GM19238 (cell line): ENCODE measurements around the gene TNFRSF1B.
A peak's percentile ranks its signal among the peaks of the same experiment; 100 is the strongest.

Experiments
- DNase-seq: peaks from one replicate; pipeline ENCODE4 v3.0.0; 2011; ENCODE audit warnings: low spot score; ENCODE audit not compliant: insufficient read length

The TNFRSF1B gene

DNA sequence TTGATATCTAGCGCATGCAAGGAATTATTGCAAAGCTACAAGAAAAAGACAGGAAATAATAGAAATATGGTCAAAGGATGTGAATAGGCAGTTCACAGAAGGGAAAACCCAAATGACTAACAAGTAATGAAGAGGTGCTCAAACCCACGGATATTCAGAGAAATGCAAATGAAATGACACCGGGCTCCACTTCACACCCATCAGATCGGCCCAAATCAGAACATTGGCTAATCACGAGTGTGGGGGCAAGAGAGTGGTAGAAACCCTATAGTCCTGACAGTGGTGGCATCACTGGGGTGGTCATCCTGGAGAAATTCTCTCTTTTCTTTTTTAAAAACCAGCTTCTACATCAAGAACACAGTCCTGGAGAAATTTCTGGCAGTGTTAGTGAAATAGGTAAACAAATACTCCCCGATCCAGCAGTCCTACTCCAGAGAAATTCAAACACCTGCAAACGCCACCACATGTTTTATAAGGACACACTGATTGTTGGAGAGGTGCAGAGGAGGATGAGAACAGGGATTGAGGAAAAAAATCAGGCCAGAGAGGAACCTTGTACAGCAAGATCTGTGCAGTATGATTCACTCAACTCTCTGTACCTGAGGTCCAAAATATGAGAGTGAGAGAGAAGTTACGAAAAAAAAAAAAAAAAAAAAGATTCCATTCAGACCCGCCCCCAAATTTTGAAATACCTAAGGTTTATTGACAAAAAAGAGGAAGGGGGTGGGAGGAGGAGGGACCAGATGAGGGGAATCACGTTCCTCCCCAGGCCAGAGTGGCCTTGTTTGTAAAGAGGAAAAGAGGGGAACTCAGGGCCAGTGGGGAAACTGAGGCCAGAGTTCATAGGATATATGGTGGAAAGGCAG, 9.2 kb upstream of the TNFRSF1B start:
- DNase-seq = no peak

DNA sequence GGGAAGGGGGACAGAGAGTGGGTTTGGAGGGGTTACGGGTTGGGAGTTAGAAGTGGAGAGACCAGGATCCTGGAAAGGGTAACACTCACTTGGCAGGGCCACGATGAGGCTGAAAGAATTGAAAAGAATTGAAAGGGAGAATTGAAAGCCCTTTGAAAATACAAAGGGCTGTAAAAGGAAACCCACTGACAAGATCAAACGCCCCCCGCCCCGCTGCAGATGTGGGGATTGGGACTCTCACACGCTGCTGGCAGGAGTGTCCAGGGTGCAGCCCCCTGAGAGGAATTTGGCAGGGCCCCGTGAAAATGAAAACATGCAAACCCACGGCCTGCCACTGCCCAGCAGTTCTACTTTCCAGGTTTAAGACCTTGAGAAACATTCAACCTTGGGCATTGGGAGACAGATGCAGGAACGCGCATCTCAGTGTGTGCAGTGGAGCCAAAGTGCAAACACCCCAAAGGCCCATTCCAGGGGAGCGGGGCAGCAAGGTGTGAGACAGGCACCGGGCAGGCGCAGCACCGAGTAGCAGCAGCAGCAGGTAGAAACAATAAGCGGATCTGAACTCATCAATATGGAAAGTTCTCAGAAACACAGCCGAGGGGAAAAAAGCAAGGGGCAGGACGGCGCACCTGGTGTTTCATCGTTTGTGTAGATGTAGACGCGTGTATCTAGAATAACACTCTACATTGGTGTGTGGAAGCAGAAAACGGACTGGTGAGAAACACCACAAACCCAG, 8.3 kb upstream of the TNFRSF1B start:
- no peak for DNase-seq

DNA sequence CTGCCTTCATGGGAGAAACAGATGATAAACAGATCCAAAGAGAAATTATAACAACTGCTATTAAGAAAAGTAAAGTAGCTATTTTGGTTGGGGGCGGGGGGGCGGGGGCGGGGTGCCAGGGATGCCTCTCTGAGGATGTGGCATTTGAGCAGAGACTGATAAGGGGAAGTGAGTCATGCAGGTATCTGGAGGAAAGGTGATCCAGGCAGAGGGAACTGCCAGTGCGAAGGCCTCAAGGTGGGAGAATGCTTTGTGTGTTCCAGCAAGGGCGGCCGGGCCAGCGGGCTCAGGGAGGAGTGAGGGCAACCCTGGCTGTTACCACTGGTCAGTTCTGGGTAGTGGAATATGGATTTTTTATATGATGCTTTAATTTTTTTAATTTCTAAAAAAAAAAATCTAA, 7.0 kb upstream of the TNFRSF1B start:
- DNase-seq = no peak

DNA sequence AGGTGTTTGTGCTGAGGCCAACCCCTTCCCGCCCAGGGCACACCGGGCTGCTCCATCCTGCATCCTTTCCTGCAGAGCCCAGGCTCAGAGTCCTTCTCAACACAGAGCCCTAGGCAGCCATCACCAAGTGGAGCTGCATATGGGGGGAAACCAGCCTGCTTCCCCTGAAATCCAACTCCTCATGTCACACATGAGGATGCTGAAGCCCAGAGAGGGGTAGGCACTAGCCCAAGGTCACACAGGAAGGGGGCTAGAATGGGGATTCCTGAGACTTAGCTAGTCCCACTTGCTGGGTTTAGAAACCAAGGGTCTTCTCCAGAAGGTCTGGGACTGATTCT, 5.5 kb upstream of the TNFRSF1B start:
- DNase-seq = no peak

DNA sequence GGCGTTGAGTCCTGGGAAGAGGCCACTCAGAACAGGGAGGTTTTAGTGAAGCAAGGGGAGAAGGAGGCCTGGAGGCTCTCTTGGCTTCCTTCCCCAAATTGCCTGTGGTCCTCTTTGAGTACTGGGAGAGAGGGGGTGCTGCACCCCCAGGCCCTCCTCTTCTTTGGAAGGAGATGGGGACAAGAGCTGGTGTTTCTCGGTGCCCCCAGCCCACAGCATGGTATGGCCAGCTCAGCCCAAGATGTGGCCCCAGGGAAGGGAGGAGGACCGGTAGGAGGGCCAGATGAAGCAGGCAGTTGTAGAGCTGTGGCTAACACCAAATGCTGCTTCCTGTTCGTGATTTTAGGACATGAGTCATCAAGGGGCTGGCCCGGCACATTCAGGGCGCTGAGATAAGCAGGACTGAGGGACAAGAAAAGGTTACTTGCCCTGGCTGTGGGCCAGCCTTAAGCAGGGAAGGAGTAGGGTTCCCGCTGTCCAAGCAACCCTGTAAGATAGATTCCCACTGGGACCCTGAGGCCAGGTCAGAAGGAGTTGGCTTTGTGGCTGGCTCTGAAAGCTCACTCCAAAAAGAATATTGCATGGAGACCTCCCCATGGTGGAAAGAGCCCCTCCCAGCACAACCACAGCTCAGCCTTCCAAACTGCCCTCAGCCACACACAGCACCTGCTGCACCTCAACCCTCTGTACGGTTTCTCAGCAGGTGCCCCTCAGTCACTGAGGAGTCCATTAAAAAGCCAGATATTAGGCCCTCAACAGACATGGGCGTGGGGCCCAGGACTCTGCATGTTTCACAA, 4.9 kb upstream of the TNFRSF1B start:
- peak; percentile 82 for DNase-seq

DNA sequence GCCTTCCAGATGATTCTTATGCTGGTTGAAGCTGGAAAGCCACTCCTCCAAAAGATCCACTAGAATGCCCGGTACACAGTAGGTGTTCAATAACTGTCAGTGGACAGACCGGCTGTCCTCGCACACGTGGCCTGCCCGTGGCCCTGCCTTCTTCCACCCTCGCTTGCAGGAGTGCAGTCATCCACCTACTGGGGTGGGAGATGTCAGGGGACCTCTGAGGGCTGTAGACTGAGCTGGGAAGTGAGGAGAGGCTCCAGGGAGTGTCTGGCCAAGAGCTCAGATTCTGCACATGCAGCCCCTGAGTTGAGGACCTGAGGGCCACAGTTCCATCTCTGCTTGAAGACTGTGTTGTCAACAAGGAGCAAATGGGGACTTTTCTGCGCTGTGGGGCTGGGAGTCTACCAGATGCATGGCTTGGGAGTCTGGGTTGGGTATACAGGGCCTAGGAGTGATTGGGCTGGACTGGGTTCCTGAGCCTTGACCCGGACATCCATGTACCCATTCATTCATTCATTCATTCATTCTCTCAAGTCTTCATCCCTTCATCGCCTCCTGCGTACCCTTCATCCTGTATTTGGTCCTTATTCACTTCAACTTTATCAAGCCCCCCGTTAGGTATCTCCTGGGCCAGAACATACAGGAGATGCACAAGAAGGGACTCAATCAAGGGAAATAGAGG, 4.2 kb upstream of the TNFRSF1B start:
- DNase-seq = no peak

DNA sequence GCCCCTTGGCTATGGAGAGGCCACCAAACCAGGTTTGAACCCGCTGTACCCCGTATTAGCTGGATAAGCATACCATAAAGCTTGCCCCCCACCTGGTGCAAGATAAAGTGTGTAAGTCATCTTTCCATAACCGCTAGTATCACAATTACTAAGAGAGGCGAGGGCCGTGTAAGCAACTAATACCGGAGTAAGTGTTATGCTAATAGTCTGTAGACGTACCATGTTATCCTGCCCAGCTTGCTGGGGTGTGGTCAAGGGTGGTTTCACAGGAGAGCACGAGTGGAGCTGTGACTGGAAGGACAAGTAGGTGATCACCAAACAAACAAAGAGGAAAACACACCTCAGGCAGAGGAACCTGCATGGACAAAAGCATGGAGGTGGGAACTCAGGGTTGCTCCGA, 3.6 kb upstream of the TNFRSF1B start:
- no peak for DNase-seq

DNA sequence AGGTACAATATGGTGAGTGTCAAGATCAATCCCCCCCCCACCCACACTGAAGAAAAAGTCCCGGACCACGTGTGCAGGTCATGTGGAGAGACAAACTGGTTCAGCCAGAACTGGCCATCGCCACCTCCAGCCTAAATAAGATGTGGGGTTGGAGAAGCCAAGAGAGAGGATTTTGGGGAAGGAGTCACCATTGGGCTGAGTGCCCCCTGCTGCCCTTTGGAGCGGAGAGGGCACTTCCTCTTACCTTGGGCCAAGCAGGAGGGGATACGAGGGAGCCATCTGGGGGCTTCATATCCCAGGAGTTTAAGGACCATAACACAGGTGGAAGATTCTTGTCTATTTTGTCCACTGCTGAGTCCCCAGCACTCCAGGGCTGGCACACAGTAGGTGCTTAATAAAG, 2.6 kb upstream of the TNFRSF1B start:
- no peak for DNase-seq

DNA sequence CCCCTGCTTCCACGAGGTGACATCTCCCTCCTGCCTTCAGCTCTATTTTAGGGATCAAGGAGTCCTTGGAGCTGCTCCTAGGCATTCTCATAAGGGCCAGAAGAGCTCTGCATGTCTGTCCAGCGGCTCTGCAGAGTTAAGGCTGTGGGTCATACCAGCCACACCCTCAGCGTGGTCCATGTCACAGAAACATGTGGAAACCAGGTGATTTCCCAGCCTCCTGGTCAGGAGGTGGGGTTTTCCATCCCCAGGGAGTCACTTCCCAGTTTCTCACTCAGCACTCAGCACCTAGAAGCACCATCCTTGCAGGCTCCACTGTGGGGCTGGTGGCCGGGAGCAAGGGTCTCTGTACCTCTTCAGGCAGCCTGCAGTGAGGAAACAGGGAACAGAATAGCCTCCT, 1.4 kb upstream of the TNFRSF1B start:
- no peak for DNase-seq

DNA sequence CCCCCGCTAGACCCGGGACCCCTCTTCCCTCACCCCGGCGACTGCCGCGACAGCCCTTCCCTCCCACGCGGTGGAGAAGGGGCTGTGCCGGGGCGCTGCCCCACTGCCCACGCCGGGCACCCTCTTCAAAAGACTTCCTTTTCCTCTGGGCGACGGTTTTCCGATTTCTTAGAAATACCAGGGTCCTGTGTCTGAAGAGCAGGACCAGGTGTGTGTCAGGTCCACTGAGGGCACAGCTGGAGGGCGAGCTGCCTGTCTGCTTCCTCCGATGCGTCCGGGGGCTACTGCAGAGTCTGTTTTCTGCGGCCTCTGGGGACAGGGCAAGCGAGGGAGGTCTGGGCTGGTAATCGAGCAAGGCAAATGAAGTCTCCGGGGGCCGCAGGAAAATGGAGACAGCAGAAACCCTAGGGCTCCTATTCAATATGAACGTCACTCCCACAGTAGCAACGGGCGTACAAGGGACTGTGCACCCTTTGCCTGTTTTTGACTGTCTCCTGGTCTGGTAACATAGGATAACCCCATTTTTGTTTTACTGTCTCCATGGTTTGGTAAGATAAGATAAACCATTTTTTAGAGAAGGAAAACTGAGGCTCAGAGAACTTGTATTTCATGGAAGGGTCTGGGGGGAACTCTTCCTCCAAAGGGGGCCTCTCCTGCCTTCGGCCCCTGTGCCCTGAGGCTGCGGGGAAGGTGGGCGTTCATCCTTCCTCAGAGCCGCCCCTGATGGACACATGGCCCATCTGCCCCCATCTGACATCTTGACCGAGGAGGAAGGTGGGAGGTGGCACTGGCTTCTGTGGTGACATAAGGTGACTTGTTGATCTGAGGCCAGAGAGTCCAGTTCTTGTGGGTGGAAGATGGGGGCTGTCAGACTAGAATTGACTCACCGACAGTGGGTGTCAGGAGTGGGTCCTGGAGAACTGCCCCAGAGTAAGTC, 970 bp downstream of the TNFRSF1B start:
- no peak for DNase-seq

DNA sequence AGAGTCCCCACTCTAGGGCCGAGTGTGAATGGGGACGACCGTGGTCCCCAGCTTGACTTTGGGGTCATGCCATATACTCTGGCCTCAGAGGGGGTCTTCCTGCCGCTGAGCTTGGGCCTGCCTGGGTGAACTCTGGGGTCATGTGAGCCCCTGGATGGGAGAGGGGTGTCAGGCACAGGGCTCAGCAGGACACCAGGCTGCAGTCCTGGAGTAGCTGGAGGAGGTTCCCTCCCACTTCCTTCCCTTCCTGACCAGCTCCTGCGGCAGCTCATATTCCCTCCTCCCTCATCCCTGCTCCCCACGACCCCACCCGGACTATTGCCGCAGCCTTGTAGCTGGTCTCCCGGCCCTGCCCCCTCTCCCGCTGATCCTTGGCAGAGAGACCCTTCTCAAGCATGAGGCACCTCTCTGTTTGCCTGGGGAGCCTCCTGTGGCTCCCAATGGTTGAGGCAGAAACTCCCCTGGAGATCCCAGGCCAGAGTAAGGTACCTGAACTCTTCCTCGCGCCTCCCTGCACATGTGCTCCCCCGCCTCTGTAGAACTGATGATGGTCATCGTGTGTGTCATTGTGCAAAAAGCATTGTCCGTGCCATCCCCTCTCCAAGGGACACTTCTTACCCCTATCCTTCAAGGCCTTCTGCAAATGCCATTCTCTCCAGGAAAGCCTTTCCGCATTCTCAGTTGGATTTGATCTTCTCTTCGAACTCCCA, 1.8 kb downstream of the TNFRSF1B start:
- no peak for DNase-seq

DNA sequence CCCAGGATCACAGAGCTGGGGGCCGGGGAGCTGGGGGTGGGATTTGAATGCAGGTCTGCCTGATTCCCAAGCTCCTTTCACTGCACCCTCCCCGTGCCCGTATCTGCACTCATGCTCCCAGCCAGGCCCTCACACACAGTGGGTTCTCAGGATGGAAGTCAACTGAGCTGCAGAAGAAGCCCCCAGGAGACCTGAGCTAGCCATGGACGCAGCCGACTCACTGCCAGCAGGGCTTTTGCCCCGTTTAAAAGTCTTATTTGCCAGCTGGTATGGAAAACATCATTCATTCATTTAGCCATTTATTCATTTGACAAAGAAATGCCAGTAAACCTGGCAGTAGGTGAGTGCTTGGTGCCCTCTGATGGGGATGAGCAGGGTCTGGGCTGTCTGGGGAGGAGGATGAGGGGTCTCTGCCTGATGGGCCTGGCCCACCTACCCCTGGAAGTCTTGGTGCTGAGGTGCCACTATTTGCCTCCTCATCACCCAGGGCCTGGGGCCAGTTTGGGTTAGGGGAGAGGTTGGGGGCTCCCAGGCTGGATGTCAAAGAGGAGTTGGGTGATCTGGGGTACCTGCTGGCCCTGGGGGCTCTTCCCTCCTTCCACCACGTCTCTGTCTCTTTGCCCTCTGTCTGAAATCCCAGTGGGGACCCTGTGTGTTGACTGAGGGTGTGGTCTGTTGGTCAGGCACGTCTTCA, 2.8 kb downstream of the TNFRSF1B start:
- DNase-seq = no peak

DNA sequence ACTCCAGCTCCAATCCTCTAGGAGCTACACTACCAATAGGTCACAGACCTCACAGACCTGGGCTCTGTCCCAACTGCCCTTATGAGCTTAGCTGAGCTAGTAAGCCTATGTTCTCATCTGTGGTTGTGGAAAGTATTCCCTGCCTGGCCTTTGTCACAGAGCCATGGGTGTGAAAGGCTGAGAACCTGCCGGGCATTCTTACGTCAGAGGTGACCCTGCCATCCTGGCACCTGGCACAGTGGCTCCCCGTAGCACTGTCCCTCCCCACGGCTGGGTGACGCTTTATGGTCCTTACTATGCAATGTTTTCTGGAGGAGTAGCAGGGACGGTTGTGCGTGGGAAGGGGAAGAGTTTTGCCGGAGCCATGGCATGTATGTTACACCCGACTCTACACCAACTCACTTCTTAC, 3.5 kb downstream of the TNFRSF1B start:
- no peak for DNase-seq

DNA sequence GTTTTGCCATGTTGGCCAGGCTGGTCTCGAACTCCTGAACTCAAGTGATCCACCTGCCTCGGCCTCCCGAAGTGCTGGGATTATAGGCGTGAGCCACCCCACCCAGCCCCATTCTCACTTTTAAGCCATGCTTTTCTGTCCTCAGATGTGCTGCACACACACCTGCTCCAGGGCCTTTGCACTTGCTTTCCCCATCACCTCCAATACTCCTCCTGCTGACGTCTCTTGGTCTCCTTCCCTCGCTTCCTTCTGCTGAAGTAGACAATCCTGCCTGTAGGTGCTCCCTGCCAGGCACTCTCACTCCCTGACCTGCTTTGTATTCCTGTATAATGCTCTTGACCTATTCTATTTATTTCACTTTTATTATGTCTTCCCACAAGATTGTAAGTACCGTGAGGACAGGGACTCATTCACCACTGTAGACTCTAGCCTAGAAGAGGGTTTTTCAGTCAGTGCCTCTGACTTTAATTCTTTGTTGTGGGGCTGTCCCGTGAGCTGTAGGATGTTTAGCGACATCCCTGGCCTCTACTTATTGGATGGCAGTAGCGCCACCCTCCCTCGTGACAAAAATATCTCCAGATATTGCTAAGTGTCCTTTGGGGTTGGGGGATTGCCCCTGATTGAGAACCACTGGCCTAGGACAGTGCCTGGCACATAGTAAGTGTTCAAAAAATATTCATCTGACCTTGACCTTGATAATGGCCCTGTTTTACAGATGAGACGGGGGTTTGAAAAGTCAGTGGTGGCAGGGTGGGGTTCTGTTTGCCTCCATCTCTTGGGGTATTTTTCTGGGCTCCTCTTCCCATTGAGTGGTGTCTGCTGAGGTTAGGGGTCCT, 4.6 kb downstream of the TNFRSF1B start:
- no peak for DNase-seq

DNA sequence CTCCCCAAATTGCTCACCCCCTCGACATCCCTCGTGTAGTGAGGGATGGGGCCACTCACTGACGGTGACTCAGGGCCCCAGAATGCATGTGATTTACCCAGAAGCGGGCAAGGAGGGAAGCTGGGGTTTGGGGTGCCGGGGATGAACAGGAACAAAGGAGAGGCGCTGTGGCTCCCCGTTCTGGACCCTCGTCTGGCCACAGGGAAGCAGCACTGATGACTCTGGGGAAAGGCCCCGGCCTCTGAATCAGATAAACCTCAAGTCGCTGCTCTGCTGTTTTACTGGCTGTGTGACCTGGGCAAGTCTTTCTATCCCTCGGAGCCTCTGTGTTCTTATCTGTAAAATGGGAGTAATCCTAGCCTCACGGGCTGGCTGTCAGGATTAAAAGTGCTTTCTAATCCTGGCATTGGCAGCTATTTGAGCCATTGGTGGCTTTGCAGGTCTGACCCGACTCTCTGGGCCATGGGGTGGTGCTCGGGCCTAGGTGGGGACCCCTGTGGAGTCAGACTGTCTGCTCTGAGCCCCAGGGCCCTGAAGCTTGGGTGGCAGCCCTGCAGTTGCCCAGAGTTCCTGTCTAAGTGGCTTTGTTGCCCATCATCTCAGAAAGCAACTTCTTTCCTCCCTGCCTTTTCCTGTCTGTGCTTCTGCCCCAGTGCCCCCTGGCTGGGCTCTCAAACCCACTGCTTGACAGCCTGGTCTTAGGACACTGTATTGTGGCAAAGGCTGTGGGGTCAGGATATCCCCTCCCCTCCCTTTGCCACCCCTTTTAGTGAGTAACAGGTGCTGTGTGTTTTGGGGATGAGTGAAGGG, 5.5 kb downstream of the TNFRSF1B start:
- DNase-seq = no peak

DNA sequence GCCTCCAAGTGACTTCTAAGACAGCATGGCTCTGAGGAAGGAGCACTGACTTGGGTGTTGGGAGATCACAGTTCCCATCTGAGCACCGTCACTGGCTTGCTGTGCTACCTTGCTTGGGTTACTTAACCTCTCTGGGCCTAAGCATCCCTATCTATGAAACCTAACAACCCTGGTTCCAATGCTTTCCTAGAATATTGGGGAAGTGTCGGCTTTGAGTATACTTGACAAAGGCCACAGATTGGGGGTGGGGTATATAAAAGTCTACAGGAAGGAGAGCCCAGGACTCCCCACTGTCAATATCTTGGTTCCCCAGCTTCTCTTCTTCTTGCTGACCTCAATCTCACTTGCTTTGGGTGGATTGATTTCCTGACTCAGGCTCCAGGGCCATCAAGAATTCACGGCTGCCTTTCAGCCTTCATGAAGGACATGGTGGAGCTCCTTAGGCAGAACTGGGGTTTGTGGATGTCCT, 6.3 kb downstream of the TNFRSF1B start:
- no peak for DNase-seq

DNA sequence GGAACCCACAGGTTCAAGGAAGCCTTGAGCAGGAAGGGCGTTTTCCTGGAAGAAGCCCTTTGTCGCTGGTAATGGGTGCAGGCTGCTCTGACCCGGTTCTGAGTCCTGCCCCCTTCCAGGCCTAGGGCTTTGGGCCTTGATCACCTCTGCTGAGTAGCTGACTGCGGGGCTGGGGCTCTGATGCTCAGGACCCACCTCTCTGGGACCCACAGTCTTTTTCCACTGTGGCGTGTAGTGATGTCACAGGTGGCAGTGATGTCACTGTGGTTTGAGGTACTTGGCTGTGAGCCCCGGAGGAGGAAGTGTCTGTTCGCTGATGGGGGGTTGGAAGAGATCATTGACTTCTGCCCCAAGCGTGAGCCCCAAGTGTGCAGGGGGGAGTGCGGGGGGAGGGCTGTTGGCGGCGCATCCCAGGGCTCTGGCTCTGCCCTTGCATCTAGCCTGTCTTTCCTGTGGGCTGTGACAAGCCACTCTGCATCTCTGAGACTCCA, 6.9 kb downstream of the TNFRSF1B start:
- DNase-seq = no peak
